Vagina (tissue), 2 donors: ENCODE results near the gene CABLES2. TPM values are rescaled to one million over a fixed set of nuclear protein-coding genes. Genes with fewer than 3 reads are reported as not detected.

Experiments
- DNase-seq, 2 donors: peaks; one replicate each; pipeline ENCODE4 v3.0.0-alpha.2; 2017; ENCODE audit errors: extremely low spot score in 2 of 2
- H3K27ac ChIP-seq: fragments of 200-600 bp; sonication (generic); one replicate; pipeline ENCODE4 v1.5.1; 2019
- H3K27me3 ChIP-seq: fragments of 200-600 bp; sonication (generic); one replicate; pipeline ENCODE4 v1.5.1; 2019
- H3K36me3 ChIP-seq, 2 donors: fragments of 200-600 bp; sonication (generic); one replicate each; pipeline ENCODE4 v1.5.1; 2017 to 2019
- H3K4me1 ChIP-seq: fragments of 200-600 bp; sonication (generic); one replicate; pipeline ENCODE4 v1.5.1; 2019
- H3K4me3 ChIP-seq, 2 donors: fragments of 200-600 bp; sonication (generic); 1 replicate in 1 of 2; 2 replicates in 1 of 2; pipeline ENCODE4 v1.5.1; 2016 to 2019
- H3K9me3 ChIP-seq: fragments of 200-600 bp; sonication (generic); one replicate; pipeline ENCODE4 v1.5.1; 2019
- POLR2A ChIP-seq, 2 donors: fragments of 450-650 bp; IDR thresholded peaks; one replicate each; pipeline ENCODE4 v1.6.1; 2017; ENCODE audit warnings: antibody characterized with exemption in 2 of 2, mild to moderate bottlenecking in 2 of 2, moderate library complexity in 2 of 2
- POLR2AphosphoS5 ChIP-seq, 2 donors: sonication (generic); formaldehyde crosslinking; IDR thresholded peaks; one replicate each; pipeline ENCODE4 v1.9.0; 2017; ENCODE audit warnings: antibody characterized with exemption in 2 of 2, mild to moderate bottlenecking in 2 of 2, low read depth in 1 of 2; ENCODE audit not compliant: insufficient read depth in 1 of 2
- intact Hi-C: fragments of 100-400 bp; cut with DNase I; formaldehyde crosslinking; loops from one replicate; pipeline ENCODE4 v1.15.1; 2023
- total RNA-seq: library from RNA; depleted of rRNA; stranded (reverse); fragments of >200 nt; gene quantifications from one replicate; pipeline ENCODE4 v1.2.3, GENCODE V29; 2016
- TF ChIP-seq, protein P1 (sequence below), 3 experiments: fragments of 450-650 bp in 2 of 3; fragments of 200-600 bp in 1 of 3; sonication (generic) in 1 of 3; IDR thresholded peaks; one replicate each; pipeline ENCODE4 v1.5.1; 2017 to 2019; ENCODE audit warnings: antibody characterized with exemption in 3 of 3, mild to moderate bottlenecking in 2 of 3, moderate library complexity in 2 of 3

Gene CABLES2
- total RNA-seq, 1 donor from 2014 or later, result 1.5 TPM

DNA sequence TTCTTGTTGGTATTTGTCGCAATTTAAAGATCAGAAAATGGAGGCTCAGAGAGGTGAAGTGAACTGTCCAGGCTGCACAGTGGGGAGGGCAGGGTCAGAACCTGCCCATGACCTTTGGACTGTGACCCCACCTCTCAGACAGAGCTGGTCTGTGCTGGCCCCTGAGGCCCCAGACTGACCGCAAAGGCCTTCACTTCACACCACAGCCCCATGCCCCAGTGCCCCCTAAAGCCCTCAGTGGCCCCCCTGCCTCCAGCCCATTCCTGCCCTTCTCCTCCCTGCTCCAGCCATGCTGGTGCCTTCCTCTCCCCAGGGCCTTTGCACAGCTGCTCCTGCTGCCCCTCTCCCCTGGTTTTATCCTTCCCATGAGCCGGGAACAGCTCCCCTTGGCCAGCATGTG, 29.6 kb upstream of the CABLES2 start:
- Histone ChIP-seq H3K4me1 (peaks cover 16% of the 10 kb centered on the region), H3K36me3 (no peaks in the 10 kb centered on the region), H3K27ac (no peak overlapping the region), H3K9me3 (no peaks in the 10 kb centered on the region), H3K27me3 (no peaks in the 10 kb centered on the region), H3K4me3 (no peak overlapping the region)
- TF ChIP-seq POLR2AphosphoS5 (IDR thresholded peaks at IDR 0.05; ENCODE audit: insufficient read depth in 1 of 2, low read depth in 1 of 2) (no peak), POLR2A (IDR thresholded peaks at IDR 0.05) (no peak)
- TF ChIP-seq, protein P1, sequence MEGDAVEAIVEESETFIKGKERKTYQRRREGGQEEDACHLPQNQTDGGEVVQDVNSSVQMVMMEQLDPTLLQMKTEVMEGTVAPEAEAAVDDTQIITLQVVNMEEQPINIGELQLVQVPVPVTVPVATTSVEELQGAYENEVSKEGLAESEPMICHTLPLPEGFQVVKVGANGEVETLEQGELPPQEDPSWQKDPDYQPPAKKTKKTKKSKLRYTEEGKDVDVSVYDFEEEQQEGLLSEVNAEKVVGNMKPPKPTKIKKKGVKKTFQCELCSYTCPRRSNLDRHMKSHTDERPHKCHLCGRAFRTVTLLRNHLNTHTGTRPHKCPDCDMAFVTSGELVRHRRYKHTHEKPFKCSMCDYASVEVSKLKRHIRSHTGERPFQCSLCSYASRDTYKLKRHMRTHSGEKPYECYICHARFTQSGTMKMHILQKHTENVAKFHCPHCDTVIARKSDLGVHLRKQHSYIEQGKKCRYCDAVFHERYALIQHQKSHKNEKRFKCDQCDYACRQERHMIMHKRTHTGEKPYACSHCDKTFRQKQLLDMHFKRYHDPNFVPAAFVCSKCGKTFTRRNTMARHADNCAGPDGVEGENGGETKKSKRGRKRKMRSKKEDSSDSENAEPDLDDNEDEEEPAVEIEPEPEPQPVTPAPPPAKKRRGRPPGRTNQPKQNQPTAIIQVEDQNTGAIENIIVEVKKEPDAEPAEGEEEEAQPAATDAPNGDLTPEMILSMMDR (IDR thresholded peaks at IDR 0.05), result no peak
- no peak for DNase-seq
- intact Hi-C loops, result no loop called here

- Histone ChIP-seq H3K27ac (no peak overlapping the region), H3K4me1 (peaks cover 16% of the 10 kb centered on the region), H3K4me3 (peak overlapping the region in 1 of 2 donors; percentile 21), H3K36me3 (no peaks in the 10 kb centered on the region), H3K27me3 (no peaks in the 10 kb centered on the region), H3K9me3 (no peaks in the 10 kb centered on the region)
- no peak for DNase-seq
- intact Hi-C loops, result no loop called here
- TF ChIP-seq, protein P1 (IDR thresholded peaks at IDR 0.05), result no peak
- no peak for TF ChIP-seq POLR2A (IDR thresholded peaks at IDR 0.05)
- no peak for TF ChIP-seq POLR2AphosphoS5 (IDR thresholded peaks at IDR 0.05; ENCODE audit: insufficient read depth in 1 of 2, low read depth in 1 of 2)
Observed at GRCh38 chr20:62433658-62434497, 26.8 kb upstream of the CABLES2 start.

- Histone ChIP-seq H3K4me1 (peaks cover 32% of the 10 kb centered on the region), H3K27ac (no peak overlapping the region), H3K27me3 (no peaks in the 10 kb centered on the region), H3K36me3 (no peaks in the 10 kb centered on the region), H3K9me3 (no peaks in the 10 kb centered on the region), H3K4me3 (no peak overlapping the region)
- no peak for TF ChIP-seq POLR2A (IDR thresholded peaks at IDR 0.05)
- TF ChIP-seq POLR2AphosphoS5 (IDR thresholded peaks at IDR 0.05; ENCODE audit: insufficient read depth in 1 of 2, low read depth in 1 of 2), result no peak
- TF ChIP-seq, protein P1 (IDR thresholded peaks at IDR 0.05), result no peak
- DNase-seq, result no peak
- intact Hi-C loops, result no loop called here
Observed at GRCh38 chr20:62430866-62431447, 23.9 kb upstream of the CABLES2 start.

DNA sequence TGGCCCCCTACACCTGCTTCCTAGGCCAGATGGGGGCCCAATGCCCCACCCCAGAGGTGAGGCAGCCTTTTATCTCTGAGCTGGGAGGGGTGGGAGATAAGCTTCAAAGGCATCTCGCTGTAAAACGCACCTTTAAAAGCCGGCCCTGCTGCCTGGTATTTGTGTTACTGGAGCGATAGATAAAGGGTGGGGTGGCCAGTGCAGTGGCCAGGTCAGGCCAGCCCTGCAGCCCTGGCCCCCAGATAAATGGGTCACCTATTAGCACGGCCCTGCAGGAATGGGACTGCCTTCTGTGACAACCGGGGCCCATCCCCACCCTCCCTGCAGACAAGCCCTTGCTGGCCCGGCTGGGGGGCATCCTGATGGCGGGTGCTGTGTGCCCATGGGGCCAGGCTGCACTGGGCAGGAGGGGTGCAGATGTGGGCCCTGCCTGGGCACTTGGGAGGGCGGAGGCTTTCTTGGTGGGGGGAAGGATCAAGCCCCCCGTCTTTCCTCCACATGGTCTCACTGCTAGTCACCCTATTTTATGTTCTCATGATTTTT, 23.3 kb upstream of the CABLES2 start:
- H3K4me3 ChIP-seq, result no peak overlapping the region
- H3K27ac ChIP-seq, result no peak overlapping the region
- no peak for DNase-seq
- no peaks in the 10 kb centered on the region for H3K27me3 ChIP-seq
- no peaks in the 10 kb centered on the region for H3K36me3 ChIP-seq
- H3K9me3 ChIP-seq, result no peaks in the 10 kb centered on the region
- H3K4me1 ChIP-seq, result peaks cover 32% of the 10 kb centered on the region
- TF ChIP-seq POLR2A (IDR thresholded peaks at IDR 0.05) (no peak), POLR2AphosphoS5 (IDR thresholded peaks at IDR 0.05; ENCODE audit: insufficient read depth in 1 of 2, low read depth in 1 of 2) (no peak)
- TF ChIP-seq, protein P1 (IDR thresholded peaks at IDR 0.05), result no peak
- intact Hi-C loops, result no loop called here
